Adipocyte (in vitro differentiated cells): ENCODE data around the gene RRAD.

ENCODE experiments used
- DNase-seq: peaks from one replicate; pipeline ENCODE4 v3.0.0-alpha.2; 2015; ENCODE audit warnings: low read depth
- H3K27me3 ChIP-seq: replicated peaks from 2 replicates; pipeline ENCODE4 v1.7.0; 2013; ENCODE audit warnings: mild to moderate bottlenecking, low read length, moderate library complexity; ENCODE audit not compliant: control insufficient read depth, insufficient read depth
- H3K36me3 ChIP-seq: 2 replicates; pipeline ENCODE4 v1.7.0; 2013; ENCODE audit warnings: low read length, mild to moderate bottlenecking, moderate library complexity; ENCODE audit not compliant: control insufficient read depth, insufficient read depth, severe bottlenecking
- H3K4me1 ChIP-seq: 2 replicates; pipeline ENCODE4 v1.7.0; 2013; ENCODE audit warnings: mild to moderate bottlenecking, low read length, moderate library complexity; ENCODE audit not compliant: control insufficient read depth, insufficient read depth
- H3K4me3 ChIP-seq: 2 replicates; pipeline ENCODE4 v1.7.0; 2013; ENCODE audit warnings: mild to moderate bottlenecking, low read length, moderate library complexity
- H3K9ac ChIP-seq: 2 replicates; pipeline ENCODE4 v1.7.0; 2013; ENCODE audit warnings: mild to moderate bottlenecking, low read length, moderate library complexity
- H3K9me3 ChIP-seq: 2 replicates; pipeline ENCODE4 v1.7.0; 2013; ENCODE audit warnings: mild to moderate bottlenecking, low read length, moderate library complexity; ENCODE audit not compliant: control insufficient read depth

RRAD gene

DNA sequence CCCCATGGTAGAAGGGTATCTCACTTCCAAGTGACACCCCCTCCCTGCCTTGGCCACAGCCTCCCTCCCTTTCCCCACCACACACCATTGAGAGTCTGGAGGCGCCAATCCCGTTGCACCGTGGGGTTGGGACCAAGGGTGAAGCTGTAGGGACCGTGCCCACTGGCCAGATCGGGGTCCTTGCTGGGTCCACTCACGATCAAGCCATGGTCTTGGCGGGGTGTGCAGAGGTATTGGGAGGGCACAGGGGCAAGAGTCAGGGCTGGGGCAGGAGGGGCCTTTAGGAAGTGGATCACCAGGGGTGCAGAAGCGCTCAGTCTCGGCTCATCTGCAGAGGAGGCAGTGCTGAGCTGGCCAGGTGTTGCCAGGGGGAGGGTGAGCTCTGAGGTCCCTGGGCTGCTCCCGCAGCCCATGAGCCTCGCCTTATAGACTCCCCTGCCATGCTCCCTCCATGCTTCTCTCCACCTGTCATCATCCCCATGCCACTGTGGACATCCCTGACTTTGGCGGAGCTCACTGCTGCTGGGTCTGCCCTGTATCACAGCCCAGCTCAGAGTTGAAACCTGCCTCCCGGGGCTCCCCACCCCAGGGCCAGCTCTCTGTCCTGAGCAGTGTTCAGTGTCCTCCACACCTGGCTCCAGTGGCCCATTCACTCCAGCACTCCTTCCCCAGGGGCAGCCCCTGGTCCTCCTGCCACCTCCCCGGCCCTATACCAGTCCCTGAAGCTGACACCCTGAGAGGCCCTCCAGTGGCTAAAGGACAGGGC, 15.0 kb downstream of the RRAD start:
- H3K36me3 ChIP-seq = no peaks in the 10 kb centered on the region
- no peak for DNase-seq
- H3K27me3 ChIP-seq = peaks cover 47% of the 10 kb centered on the region
- no peaks in the 10 kb centered on the region for H3K4me1 ChIP-seq
- H3K9ac ChIP-seq = no peak overlapping the region
- H3K4me3 ChIP-seq = no peak overlapping the region
- no peaks in the 10 kb centered on the region for H3K9me3 ChIP-seq

DNA sequence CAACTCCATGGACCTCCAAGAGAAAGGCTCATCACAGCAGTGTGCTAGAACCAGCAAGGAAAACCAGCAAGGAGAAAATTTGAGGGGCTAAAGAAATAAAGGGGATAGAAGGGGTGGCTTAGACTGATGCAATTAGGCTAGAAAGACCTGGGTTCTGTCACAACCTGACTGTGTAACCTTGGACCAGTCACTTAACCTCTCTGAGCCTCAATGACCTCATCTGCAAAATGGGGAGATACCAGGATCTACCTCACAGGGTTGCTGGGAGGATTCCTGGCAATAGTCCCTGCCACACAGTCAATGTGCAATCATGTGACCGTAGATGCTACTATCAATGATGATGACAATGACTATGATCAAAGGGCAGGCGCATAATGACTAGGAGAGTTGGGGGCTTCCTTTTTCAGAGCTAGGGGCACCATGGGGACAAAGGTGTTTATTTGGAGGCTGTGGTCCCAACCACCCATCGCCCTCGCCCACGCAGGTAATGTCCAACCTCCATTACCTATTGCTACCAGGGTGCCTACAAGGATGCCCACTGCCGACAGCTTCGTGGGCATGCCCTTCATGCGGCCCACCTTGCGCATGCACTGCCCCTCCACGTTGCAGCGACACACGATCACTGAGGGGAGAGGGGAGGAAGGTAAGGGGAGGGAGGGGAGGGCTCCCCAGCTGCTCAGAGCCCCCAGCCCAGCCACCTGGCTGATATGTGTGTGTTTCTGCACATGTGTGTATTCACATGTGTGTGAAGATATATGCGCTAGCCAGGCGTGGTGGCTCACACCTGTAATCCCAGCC, 16.4 kb downstream of the RRAD start:
- no peaks in the 10 kb centered on the region for H3K4me1 ChIP-seq
- no peak overlapping the region for H3K4me3 ChIP-seq
- H3K9ac ChIP-seq = no peak overlapping the region
- no peaks in the 10 kb centered on the region for H3K36me3 ChIP-seq
- peaks cover 34% of the 10 kb centered on the region for H3K27me3 ChIP-seq
- DNase-seq = no peak
- H3K9me3 ChIP-seq = no peaks in the 10 kb centered on the region

DNA sequence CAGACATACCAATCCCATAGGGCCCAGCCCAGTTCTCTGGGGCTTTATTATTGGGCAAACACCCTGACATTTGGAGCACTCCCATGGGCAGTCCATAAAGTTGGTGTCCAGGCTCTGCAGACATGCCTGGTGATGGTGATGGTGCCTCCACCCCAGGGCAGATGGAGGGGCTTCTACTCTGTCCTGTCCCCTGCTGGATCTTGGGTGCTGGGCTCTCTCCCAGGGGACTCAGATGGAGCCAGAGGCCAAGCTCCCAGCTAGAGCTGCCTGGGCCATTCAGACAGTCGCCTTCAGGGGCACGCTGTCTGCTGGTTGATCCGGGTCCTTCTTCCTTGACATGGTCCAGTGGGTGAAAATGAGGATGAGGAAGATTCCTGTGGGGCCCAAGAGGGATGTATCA, 17.2 kb downstream of the RRAD start:
- Histone ChIP-seq H3K4me3 (no peak overlapping the region), H3K27me3 (peaks cover 34% of the 10 kb centered on the region), H3K36me3 (no peaks in the 10 kb centered on the region), H3K9ac (no peak overlapping the region), H3K4me1 (no peaks in the 10 kb centered on the region), H3K9me3 (no peaks in the 10 kb centered on the region)
- no peak for DNase-seq

DNA sequence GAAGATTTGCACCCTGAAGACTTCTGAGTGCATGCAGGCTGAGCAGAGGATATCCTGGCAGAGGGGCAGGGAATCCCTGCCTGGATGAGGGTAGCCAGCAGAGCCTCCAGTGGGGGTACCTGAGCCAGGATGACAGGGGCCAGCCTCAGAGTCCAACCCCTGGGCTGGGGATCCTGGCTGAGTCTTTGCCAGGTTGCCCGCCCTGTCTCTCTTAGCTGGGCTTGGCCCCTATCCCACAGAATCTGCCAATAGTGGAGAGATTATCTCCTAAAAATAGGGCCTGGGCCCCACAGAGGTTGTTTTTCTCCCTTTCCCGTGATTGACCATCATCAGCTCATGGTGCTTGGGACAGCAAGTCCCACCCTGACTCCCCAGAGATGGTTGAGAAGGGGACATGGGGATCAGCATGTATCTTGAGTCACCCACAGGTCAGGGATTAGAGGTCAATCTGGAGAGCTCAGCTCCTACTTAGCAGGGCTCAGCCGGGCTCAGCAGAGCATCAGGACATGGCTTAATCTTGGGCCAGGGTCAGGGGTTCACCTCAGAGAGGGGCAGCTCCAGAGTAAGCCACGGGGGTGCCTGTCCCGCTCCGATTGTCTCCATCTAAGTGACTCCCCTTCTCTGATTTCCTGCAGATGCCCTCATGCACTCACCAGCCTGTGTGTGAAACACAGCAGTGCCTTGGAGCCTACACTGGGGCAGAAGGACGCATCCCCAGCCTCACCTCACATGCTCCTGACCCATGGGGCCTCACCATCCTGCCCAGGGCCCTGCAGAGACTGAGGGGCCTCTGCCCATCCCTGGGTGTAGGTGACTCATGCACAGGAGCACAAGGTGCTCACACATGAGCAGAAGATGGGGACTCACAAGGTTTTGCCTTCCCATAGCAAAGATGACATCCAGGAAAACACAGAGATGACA, 18.2 kb downstream of the RRAD start:
- Histone ChIP-seq H3K9me3 (no peaks in the 10 kb centered on the region), H3K9ac (no peak overlapping the region), H3K36me3 (no peaks in the 10 kb centered on the region), H3K4me1 (no peaks in the 10 kb centered on the region), H3K4me3 (no peak overlapping the region), H3K27me3 (peaks cover 34% of the 10 kb centered on the region)
- no peak for DNase-seq

DNA sequence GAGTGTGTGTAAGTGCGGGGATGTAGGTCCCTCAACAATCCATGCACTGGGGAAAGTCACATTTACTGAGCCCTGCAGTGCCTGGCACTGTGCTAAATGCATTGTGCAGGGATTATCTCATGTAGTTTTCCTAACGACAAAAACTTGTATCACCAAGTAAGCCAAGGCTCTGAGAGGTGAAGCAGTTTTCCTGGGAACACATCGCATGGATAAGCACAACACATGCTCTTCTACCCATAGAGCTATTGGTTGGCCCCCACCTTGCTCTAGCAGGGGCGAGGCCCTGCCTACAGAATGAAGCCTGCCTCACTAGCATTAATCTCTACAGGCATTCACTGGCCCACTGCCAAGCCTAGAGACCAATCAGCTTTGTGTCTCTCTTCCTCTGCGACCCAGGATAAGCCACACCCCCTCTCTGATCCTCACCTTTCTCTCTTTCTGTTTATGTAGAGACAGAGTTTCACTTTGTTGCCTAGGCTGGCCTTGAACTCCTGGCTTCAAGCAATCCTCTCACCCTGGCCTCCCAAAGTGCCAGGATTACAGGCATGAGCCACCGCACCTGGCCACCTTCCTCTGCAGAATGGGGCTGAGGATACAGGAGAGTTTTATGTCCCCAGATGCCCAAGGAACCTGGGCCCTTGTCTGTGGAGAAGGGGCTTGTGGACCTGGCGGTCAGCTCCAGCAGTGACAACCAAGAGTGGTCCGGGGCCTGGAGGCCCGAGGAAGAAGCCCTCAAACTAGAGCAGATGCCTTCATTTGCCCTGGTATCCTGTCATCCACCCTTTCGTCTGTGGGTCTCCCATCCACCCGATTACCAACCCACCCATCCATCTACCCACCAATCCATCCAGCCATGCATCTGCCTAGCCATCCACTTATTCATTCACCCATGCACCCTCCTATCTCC, 19.4 kb downstream of the RRAD start:
- peaks cover 28% of the 10 kb centered on the region for H3K27me3 ChIP-seq
- H3K36me3 ChIP-seq = no peaks in the 10 kb centered on the region
- H3K4me1 ChIP-seq = peaks cover 3% of the 10 kb centered on the region
- no peak overlapping the region for H3K9ac ChIP-seq
- H3K4me3 ChIP-seq = no peak overlapping the region
- no peaks in the 10 kb centered on the region for H3K9me3 ChIP-seq
- no peak for DNase-seq

DNA sequence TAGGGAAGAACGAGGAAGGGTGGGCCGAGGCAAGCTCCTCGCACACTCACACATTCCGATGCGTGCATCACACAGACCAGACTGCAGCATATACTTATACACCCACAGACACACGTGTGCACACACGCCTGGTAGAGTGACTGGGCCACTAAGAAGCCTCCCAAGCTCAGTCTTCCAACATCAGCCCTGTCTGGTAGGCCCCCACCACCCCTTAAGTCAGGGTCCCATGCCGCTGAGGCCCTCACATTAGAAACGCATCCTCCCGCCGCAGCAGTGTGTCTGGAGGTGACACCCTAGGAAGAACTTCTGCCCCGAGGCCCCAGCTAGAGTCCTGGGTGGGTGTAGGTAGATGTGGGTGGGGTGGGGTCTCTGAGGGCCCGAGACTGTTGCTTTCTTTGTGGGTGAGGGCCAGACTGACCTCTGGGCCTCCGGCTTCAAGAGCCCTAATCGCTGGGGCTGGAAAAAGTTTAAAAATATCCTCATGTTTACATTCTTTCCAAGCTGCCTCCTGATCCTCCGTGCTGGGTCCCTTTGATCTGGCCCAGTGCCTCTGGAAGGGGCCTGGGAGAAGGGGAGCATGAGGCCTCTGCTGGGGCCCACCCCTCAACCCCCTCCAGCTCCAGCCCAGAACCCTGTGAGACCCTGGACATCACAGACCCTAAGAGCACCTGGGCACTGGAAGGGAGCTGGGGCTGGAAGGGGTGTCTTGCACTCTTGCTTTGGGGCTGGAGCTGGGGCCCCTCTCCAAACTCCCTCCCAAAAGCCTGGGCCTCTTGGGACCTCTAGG, 20.3 kb downstream of the RRAD start:
- Histone ChIP-seq H3K9me3 (no peaks in the 10 kb centered on the region), H3K4me1 (peaks cover 10% of the 10 kb centered on the region), H3K27me3 (peaks cover 24% of the 10 kb centered on the region), H3K36me3 (no peaks in the 10 kb centered on the region), H3K4me3 (no peak overlapping the region), H3K9ac (no peak overlapping the region)
- peak; percentile 41 for DNase-seq

DNA sequence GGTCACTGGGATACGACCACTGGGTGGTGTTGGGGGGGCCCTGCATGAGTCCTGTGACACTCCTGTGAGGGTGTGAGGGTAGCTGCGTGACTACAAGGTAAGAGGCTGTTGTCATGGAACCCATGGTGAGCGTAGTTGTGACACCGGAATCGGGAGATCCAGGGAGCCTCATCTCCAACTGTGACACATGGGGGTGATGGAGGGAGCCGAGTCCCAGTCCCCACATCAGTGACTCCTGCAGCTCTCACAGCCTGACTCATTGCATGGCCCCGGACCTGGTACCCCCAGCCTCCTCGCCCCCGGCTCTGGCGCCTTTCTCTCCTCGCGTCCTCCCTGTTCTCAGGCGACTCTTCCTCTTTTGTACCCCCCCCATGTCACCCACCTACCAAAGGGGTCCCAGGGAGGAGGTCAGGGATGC, 20.9 kb downstream of the RRAD start:
- Histone ChIP-seq H3K9ac (no peak overlapping the region), H3K4me3 (no peak overlapping the region), H3K4me1 (peaks cover 16% of the 10 kb centered on the region), H3K27me3 (peaks cover 19% of the 10 kb centered on the region), H3K36me3 (no peaks in the 10 kb centered on the region), H3K9me3 (no peaks in the 10 kb centered on the region)
- no peak for DNase-seq

DNA sequence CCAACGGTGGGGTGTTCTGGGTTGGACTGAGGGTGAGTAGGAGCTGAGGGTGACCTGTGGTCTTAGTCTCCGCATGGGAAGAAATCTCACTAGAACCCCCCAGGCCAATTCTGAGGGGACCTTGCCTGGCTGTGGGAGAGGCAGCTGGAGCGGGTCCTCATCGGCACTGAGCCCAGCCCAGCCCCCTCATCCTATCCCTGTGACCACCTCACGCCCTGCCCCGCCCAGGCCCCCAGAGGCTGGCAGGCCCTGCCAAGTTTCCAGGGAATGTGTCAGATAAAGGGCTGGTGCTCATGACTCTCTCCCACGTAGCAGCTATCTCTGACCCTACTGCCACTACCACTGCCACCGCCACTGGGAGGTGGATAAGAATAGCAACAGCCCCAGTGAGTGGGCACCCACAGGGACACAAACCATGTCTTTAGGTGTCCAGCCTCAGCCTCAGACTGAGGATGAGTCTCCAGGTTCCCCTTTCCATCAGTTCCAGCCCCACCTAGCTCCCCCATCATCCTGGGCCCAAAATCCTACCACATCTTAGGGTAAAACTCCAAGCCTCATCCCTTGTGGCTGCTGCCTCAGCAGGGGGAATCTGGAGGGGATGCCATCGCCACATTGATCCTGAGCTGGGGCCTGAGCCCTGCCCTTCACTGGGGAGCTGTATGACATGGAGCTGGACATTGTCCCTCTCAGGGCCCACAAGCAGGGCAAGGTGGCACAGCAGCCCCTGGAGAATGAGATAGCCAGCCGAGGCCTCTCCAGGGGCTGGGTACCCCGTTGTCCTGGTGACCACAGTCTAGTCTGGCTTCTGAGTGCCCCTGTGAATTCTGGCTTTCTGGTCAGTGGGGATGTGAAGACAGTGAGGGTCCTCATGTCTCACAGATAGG, 21.5 kb downstream of the RRAD start:
- peaks cover 19% of the 10 kb centered on the region for H3K4me1 ChIP-seq
- H3K4me3 ChIP-seq = no peak overlapping the region
- no peak for DNase-seq
- no peaks in the 10 kb centered on the region for H3K36me3 ChIP-seq
- H3K9ac ChIP-seq = no peak overlapping the region
- H3K27me3 ChIP-seq = peaks cover 15% of the 10 kb centered on the region
- no peaks in the 10 kb centered on the region for H3K9me3 ChIP-seq

DNA sequence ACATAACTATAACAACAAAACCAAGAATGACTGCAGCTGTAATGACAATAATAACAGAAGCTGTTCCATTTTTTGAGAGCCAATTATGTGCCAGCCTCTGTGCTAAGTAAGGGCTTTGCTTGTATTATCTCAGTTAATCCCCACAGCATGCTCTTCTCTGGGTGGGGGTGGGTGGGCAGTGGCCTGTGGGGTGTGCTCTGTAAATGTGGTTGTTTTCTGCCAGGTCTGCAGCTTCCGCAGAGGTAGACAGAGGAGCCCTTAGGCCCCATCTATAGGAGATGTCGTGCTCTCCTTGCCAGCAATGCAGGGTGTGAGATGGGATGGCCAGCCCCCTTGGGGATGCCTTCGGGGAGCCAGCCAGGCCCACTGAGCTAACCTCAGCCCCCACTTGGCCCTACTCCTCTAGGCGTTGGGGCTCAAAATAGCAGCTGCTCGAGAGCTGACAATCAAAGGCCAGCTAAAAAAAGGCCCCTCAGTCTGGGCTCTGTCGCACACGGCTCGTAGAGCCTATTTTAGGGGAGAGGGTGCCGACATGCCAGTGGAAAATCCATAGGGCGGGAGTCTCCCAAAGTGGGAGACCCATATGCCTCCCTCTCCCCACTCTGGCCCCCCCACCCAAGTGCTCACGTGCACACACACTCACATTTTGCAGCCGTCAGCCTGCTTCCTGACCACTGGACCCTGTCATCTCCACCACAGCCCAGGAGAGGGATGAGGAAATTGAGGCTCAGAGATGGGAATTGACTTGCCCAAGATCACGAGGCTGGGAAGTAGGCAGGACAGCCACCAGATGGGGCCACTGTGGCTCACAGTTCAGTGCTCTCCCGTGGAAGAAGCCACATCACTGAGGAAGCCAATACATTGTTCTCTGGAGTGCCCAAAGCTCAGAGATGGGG, 22.4 kb downstream of the RRAD start:
- Histone ChIP-seq H3K4me3 (no peak overlapping the region), H3K4me1 (peaks cover 19% of the 10 kb centered on the region), H3K9me3 (no peaks in the 10 kb centered on the region), H3K9ac (no peak overlapping the region), H3K27me3 (peaks cover 10% of the 10 kb centered on the region), H3K36me3 (no peaks in the 10 kb centered on the region)
- DNase-seq = no peak
